Liver (tissue), 9 donors: Measurements from ENCODE around the gene PLA2G2F. TPM values are rescaled to one million over a fixed set of nuclear protein-coding genes. Genes with fewer than 3 reads are reported as not detected.

Experiments
- DNase-seq: peaks from one replicate; pipeline ENCODE4 v3.0.0-alpha.2; 2017; ENCODE audit warnings: low spot score
- H3K27ac ChIP-seq, 2 donors: one replicate each; pipeline ENCODE4 v1.7.0; 2013; ENCODE audit warnings: inconsistent platforms in 2 of 2, low read length in 2 of 2, control low read depth in 1 of 2, low read depth in 1 of 2, mild to moderate bottlenecking in 1 of 2
- H3K27me3 ChIP-seq, 4 donors: one replicate each; pipeline versions ENCODE4 v1.6.1 to v1.7.0; 2013; ENCODE audit warnings: low read length in 3 of 4, inconsistent platforms in 1 of 4, mild to moderate bottlenecking in 1 of 4, moderate library complexity in 1 of 4; ENCODE audit not compliant: control insufficient read depth in 4 of 4, insufficient read depth in 4 of 4
- H3K36me3 ChIP-seq, 4 donors: one replicate each; pipeline versions ENCODE4 v1.6.1 to v1.7.0; 2013; ENCODE audit warnings: low read length in 3 of 4, mild to moderate bottlenecking in 3 of 4, low read depth in 1 of 4, moderate library complexity in 1 of 4; ENCODE audit not compliant: control insufficient read depth in 4 of 4, insufficient read depth in 3 of 4
- H3K4me1 ChIP-seq, 4 donors: one replicate each; pipeline versions ENCODE4 v1.6.1 to v1.7.0; 2013; ENCODE audit warnings: low read length in 3 of 4, mild to moderate bottlenecking in 3 of 4, moderate library complexity in 1 of 4; ENCODE audit not compliant: control insufficient read depth in 4 of 4, insufficient read depth in 4 of 4
- H3K4me3 ChIP-seq, 3 donors: one replicate each; pipeline versions ENCODE4 v1.6.1 to v1.7.0; 2013; ENCODE audit warnings: low read length in 3 of 3, control low read depth in 1 of 3, low read depth in 1 of 3, mild to moderate bottlenecking in 1 of 3
- H3K9ac ChIP-seq, 2 donors: one replicate each; pipeline ENCODE4 v1.7.0; 2013; ENCODE audit warnings: low read length in 2 of 2, mild to moderate bottlenecking in 2 of 2, moderate library complexity in 2 of 2, control low read depth in 1 of 2, low read depth in 1 of 2
- H3K9me3 ChIP-seq, 4 donors: one replicate each; pipeline versions ENCODE4 v1.6.1 to v1.7.0; 2013; ENCODE audit warnings: low read length in 3 of 4; ENCODE audit not compliant: control insufficient read depth in 4 of 4
- EGR1 ChIP-seq, 2 donors: IDR thresholded peaks; 2 replicates each; pipeline ENCODE4 v1.6.1; 2016 to 2018; ENCODE audit warnings: antibody characterized with exemption in 2 of 2, low read depth in 2 of 2
- FOXA1 ChIP-seq: IDR thresholded peaks from 2 replicates; pipeline ENCODE4 v1.6.1; 2016; ENCODE audit warnings: antibody characterized with exemption
- GABPA ChIP-seq, 2 donors: IDR thresholded peaks in 1 of 2; conservative IDR thresholded peaks in 1 of 2; 2 replicates each; pipeline ENCODE4 v1.6.1; 2016; ENCODE audit warnings: antibody characterized with exemption in 2 of 2, mild to moderate bottlenecking in 1 of 2, moderate library complexity in 1 of 2
- JUND ChIP-seq, 2 donors: IDR thresholded peaks; 2 replicates each; pipeline ENCODE4 v1.6.1; 2016; ENCODE audit warnings: antibody characterized with exemption in 2 of 2
- NR2F2 ChIP-seq: IDR thresholded peaks from 2 replicates; pipeline ENCODE4 v1.6.1; 2016; ENCODE audit warnings: antibody characterized with exemption
- RXRA ChIP-seq, 2 donors: IDR thresholded peaks; 2 replicates each; pipeline ENCODE4 v1.6.1; 2017 to 2018; ENCODE audit warnings: antibody characterized with exemption in 2 of 2, mild to moderate bottlenecking in 1 of 2
- SP1 ChIP-seq: IDR thresholded peaks from 2 replicates; pipeline ENCODE4 v1.6.1; 2018; ENCODE audit warnings: antibody characterized with exemption, mild to moderate bottlenecking
- TAF1 ChIP-seq: conservative IDR thresholded peaks from 2 replicates; pipeline ENCODE4 v1.6.1; 2016; ENCODE audit warnings: antibody characterized with exemption, mild to moderate bottlenecking
- YY1 ChIP-seq: IDR thresholded peaks from 2 replicates; pipeline ENCODE4 v1.6.1; 2016; ENCODE audit warnings: antibody characterized with exemption, mild to moderate bottlenecking
- WGBS: extraction: QIAGEN DNeasy Blood & Tissue Kit; methylation state at CpG from one replicate; pipeline ENCODE4 v1.1.7; 2013; 5-methylcytosine and 5-hydroxymethylcytosine counted together
- polyA plus RNA-seq, 2 donors: library from polyadenylated mRNA; stranded (reverse) in 1 of 2; unstranded in 1 of 2; fragments of 200-250 nt in 1 of 2; fragments of >200 nt in 1 of 2; fragmentation: Nextera tagmentation in 1 of 2; extraction: Ambion mirVana in 1 of 2; gene quantifications; one replicate each; pipeline versions ENCODE4 v1.2.1 to v1.2.3, GENCODE V29; 2013 to 2015
- total RNA-seq, 2 donors: library from RNA; depleted of rRNA; stranded (reverse); fragments of >200 nt; gene quantifications; one replicate each; pipeline ENCODE4 v1.2.3, GENCODE V29; 2014
- TF ChIP-seq, protein P1 (sequence below): fragments of 150-350 bp; IDR thresholded peaks from 2 replicates; pipeline ENCODE4 v1.5.1; 2017; ENCODE audit warnings: improper control_type of control experiment, low read depth, low read length; ENCODE audit not compliant: missing input control
- TF ChIP-seq, protein P2 (sequence below): IDR thresholded peaks from 2 replicates; pipeline ENCODE4 v1.6.1; 2016; ENCODE audit warnings: antibody characterized with exemption
- TF ChIP-seq, protein P3 (sequence below): IDR thresholded peaks from 2 replicates; pipeline ENCODE4 v1.6.1; 2016; ENCODE audit warnings: antibody characterized with exemption, mild to moderate bottlenecking
- TF ChIP-seq, protein P4 (sequence below): IDR thresholded peaks from 2 replicates; pipeline ENCODE4 v1.6.1; 2016; ENCODE audit warnings: antibody characterized with exemption
- donor health status: healthy.
- donor health status: healthy.
- donor health status: healthy.
- donor health status: healthy.
- donor health status: healthy.

Gene PLA2G2F
- total and polyA plus RNA-seq, 4 donors: under 0.01 TPM; not detected in 3

DNA sequence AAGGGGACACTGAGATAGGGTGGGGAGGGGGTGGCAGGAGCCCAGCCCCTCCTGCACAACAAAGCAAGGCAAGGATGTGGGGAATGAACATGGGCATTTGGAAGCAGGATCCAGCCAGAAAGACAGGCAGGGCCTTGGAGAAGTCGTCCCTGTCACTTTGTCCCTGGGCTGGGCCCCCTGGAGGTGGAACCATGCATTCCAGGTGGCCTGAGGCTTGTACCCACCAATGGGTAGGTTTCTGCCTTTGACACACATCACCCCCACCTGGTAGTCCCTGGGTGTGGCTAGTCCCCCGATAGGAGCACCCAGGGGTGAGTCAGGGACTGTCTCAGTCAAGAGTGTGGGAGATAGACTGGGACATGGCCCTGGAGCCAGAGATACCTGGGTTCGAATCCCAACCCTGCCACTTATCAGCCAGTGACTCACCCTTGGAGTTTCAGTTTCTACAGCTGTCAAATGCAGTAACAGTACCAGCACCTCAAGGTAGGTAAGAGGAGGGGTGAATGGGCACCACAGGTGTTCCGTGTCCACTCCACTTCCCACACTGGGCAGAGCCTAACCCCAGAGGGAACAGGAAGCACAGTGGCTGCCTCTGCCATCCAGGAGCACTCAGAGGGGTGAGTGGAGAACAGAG is 29.8 kb upstream of the PLA2G2F start:
- Histone ChIP-seq H3K9ac (no peak overlapping the region), H3K27ac (no peak overlapping the region), H3K4me3 (no peak overlapping the region), H3K9me3 (no peaks in the 10 kb centered on the region), H3K27me3 (no peaks in the 10 kb centered on the region), H3K36me3 (no peaks in the 10 kb centered on the region), H3K4me1 (no peaks in the 10 kb centered on the region)
- no peak for TF ChIP-seq GABPA (IDR thresholded peaks at IDR 0.05 in 1 of 2, conservative IDR thresholded peaks at IDR 0.05 in 1 of 2)
- TF ChIP-seq, protein P1, sequence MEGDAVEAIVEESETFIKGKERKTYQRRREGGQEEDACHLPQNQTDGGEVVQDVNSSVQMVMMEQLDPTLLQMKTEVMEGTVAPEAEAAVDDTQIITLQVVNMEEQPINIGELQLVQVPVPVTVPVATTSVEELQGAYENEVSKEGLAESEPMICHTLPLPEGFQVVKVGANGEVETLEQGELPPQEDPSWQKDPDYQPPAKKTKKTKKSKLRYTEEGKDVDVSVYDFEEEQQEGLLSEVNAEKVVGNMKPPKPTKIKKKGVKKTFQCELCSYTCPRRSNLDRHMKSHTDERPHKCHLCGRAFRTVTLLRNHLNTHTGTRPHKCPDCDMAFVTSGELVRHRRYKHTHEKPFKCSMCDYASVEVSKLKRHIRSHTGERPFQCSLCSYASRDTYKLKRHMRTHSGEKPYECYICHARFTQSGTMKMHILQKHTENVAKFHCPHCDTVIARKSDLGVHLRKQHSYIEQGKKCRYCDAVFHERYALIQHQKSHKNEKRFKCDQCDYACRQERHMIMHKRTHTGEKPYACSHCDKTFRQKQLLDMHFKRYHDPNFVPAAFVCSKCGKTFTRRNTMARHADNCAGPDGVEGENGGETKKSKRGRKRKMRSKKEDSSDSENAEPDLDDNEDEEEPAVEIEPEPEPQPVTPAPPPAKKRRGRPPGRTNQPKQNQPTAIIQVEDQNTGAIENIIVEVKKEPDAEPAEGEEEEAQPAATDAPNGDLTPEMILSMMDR: no peak
- no peak for DNase-seq
- 81% methylated on average over 4 of the region's 4 CpGs for WGBS

DNA sequence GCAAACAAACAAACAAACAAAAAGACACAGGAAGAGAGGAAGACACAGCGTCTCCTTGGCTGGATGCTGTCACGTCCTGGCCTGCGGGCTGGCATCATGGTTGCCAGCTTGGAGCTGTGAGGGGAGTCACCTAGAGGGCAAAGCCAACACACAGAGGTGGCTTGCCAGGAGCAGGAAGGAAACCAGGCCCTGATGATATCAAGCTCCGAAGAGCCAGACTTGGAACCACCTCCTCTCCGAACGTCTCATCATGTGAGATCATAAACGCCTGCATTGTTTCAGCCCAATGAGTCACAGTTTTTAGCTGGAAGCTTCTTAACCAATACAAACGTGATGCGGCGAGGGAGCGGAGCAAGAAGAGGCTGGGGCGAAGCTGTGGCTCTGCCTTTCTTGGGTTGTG is 28.4 kb upstream of the PLA2G2F start:
- no peak for TF ChIP-seq TAF1
- TF ChIP-seq, protein P2, sequence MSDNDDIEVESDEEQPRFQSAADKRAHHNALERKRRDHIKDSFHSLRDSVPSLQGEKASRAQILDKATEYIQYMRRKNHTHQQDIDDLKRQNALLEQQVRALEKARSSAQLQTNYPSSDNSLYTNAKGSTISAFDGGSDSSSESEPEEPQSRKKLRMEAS: no peak
- H3K9ac ChIP-seq: no peak overlapping the region
- no peak for DNase-seq
- no peaks in the 10 kb centered on the region for H3K4me1 ChIP-seq
- no peak overlapping the region for H3K27ac ChIP-seq
- H3K36me3 ChIP-seq: no peaks in the 10 kb centered on the region
- no peak overlapping the region for H3K4me3 ChIP-seq
- no peaks in the 10 kb centered on the region for H3K9me3 ChIP-seq
- WGBS: 78% methylated on average over 12 of the region's 12 CpGs
- H3K27me3 ChIP-seq: no peaks in the 10 kb centered on the region

DNA sequence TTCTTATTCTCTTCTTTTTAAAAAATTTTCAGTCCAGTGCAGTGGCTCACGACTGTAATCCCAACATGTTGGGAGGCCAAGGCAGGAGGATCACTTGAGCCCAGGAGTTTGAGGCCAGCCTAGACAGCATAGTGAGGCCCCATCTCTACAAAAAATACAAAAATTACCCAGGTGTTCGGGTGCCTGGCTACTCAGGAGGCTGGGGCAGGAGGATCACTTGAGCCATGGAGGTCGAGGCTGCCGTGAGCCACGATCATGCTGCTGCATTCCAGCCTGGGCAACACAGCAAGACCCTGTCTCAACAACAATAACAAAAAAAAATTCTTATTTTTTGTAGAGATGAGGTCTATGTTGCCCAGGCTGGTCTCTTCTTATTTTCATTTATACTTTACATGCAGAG is 27.7 kb upstream of the PLA2G2F start:
- WGBS: 97% methylated on average over 5 of the region's 5 CpGs
- H3K9me3 ChIP-seq: no peaks in the 10 kb centered on the region
- no peak for TF ChIP-seq SP1
- no peak for TF ChIP-seq JUND (IDR thresholded peaks at IDR 0.05)
- no peak for TF ChIP-seq YY1

DNA sequence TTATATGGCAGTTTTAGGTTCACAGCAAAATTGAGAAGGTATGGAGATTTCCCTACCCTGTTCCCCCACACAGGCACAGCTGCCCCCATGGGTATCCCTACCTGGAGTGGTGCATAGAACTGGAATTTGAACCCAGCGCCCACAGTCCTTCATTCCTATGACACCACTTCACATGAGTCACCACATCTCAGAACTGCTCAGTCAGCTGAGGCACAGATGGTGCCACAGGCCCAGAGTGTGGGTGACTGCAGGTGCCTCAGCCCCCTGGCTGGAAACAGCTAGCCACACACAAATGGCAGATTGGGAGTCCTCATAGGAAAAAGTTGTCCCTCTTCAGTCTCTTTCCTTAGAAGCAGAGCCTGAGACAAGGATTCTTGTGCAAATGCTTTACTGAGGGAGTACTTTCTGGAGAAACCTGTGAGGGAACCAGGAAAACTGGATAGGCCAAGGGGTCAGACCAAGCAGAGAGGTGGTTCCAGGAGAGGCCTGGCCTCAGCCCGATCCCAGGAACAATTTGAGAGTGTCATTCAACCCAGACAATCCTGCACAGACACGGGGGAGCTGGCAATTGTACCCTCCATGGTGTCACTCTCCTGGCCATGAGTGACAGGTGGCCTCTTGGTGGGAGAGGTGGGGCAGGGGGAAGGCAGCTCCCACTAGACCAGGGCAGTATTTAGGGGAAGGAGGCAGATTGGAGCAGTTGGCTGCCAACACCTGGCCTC is 26.7 kb upstream of the PLA2G2F start:
- Histone ChIP-seq H3K27me3 (no peaks in the 10 kb centered on the region), H3K36me3 (no peaks in the 10 kb centered on the region), H3K9me3 (no peaks in the 10 kb centered on the region), H3K9ac (no peak overlapping the region), H3K4me1 (no peaks in the 10 kb centered on the region), H3K4me3 (no peak overlapping the region), H3K27ac (no peak overlapping the region)
- WGBS: 87% methylated on average over 3 of the region's 3 CpGs
- no peak for DNase-seq
- TF ChIP-seq EGR1 (IDR thresholded peaks at IDR 0.05; ENCODE audit: low read depth in 2 of 2) (no peak), NR2F2 (no peak), JUND (IDR thresholded peaks at IDR 0.05) (no peak), RXRA (IDR thresholded peaks at IDR 0.05) (no peak), SP1 (no peak), FOXA1 (no peak), YY1 (no peak)
- TF ChIP-seq, protein P3, sequence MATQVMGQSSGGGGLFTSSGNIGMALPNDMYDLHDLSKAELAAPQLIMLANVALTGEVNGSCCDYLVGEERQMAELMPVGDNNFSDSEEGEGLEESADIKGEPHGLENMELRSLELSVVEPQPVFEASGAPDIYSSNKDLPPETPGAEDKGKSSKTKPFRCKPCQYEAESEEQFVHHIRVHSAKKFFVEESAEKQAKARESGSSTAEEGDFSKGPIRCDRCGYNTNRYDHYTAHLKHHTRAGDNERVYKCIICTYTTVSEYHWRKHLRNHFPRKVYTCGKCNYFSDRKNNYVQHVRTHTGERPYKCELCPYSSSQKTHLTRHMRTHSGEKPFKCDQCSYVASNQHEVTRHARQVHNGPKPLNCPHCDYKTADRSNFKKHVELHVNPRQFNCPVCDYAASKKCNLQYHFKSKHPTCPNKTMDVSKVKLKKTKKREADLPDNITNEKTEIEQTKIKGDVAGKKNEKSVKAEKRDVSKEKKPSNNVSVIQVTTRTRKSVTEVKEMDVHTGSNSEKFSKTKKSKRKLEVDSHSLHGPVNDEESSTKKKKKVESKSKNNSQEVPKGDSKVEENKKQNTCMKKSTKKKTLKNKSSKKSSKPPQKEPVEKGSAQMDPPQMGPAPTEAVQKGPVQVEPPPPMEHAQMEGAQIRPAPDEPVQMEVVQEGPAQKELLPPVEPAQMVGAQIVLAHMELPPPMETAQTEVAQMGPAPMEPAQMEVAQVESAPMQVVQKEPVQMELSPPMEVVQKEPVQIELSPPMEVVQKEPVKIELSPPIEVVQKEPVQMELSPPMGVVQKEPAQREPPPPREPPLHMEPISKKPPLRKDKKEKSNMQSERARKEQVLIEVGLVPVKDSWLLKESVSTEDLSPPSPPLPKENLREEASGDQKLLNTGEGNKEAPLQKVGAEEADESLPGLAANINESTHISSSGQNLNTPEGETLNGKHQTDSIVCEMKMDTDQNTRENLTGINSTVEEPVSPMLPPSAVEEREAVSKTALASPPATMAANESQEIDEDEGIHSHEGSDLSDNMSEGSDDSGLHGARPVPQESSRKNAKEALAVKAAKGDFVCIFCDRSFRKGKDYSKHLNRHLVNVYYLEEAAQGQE: no peak
- TF ChIP-seq, protein P4, sequence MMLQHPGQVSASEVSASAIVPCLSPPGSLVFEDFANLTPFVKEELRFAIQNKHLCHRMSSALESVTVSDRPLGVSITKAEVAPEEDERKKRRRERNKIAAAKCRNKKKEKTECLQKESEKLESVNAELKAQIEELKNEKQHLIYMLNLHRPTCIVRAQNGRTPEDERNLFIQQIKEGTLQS: no peak
- TF ChIP-seq, protein P1: no peak
- TF ChIP-seq, protein P2: no peak

More for the DNA sequence above, 27.7 kb upstream of the PLA2G2F start:
- Histone ChIP-seq H3K27me3 (no peaks in the 10 kb centered on the region), H3K27ac (no peak overlapping the region), H3K4me1 (no peaks in the 10 kb centered on the region), H3K36me3 (no peaks in the 10 kb centered on the region), H3K9ac (no peak overlapping the region), H3K4me3 (no peak overlapping the region)
- no peak for DNase-seq
